IMR-90 (cell line): ENCODE results near the gene HSPA12A.

Source experiments
- CEBPB ChIP-seq: IDR thresholded peaks from 2 replicates; pipeline ENCODE4 v1.6.1; 2012; ENCODE audit warnings: low read depth, low read length, improper control_type of control experiment
- CHD1 ChIP-seq: IDR thresholded peaks from 2 replicates; pipeline ENCODE4 v1.6.1; 2012; ENCODE audit warnings: low read depth, low read length, improper control_type of control experiment
- FOS ChIP-seq: fragments of 150-350 bp; IDR thresholded peaks from 2 replicates; pipeline ENCODE4 v1.6.1; 2016; ENCODE audit warnings: low read depth, low read length
- MAFK ChIP-seq: IDR thresholded peaks from 2 replicates; pipeline ENCODE4 v1.6.1; 2012; ENCODE audit warnings: low read depth, low read length, improper control_type of control experiment
- MAZ ChIP-seq: IDR thresholded peaks from 2 replicates; pipeline ENCODE4 v1.6.1; 2012; ENCODE audit warnings: low read depth, mild to moderate bottlenecking, low read length, improper control_type of control experiment, moderate library complexity, borderline replicate concordance
- POLR2A ChIP-seq: IDR thresholded peaks from 2 replicates; pipeline ENCODE4 v1.6.1; 2012; ENCODE audit warnings: mild to moderate bottlenecking, low read depth, low read length
- RCOR1 ChIP-seq: IDR thresholded peaks from 2 replicates; pipeline ENCODE4 v1.6.1; 2012; ENCODE audit warnings: mild to moderate bottlenecking, low read length, improper control_type of control experiment; ENCODE audit not compliant: insufficient replicate concordance
- RFX5 ChIP-seq: IDR thresholded peaks from 2 replicates; pipeline ENCODE4 v1.8.0; 2012; ENCODE audit warnings: low read depth, mild to moderate bottlenecking, low read length, moderate library complexity
- SMC3 ChIP-seq: fragments of 150-350 bp; IDR thresholded peaks from 2 replicates; pipeline ENCODE4 v1.6.1; 2016; ENCODE audit warnings: low read depth, mild to moderate bottlenecking, antibody characterized with exemption, low read length, moderate library complexity
- TF ChIP-seq, protein P1 (sequence below): conservative IDR thresholded peaks from 2 replicates; pipeline ENCODE4 v1.5.1; 2012; ENCODE audit warnings: mild to moderate bottlenecking, low read depth, low read length, improper control_type of control experiment
- TF ChIP-seq, protein P2 (sequence below): fragments of 150-350 bp; IDR thresholded peaks from 2 replicates; pipeline ENCODE4 v1.6.1; 2017; ENCODE audit warnings: mild to moderate bottlenecking, antibody characterized with exemption, low read length, low read depth
- TF ChIP-seq, protein P3 (sequence below): fragments of 150-350 bp; IDR thresholded peaks from 2 replicates; pipeline ENCODE4 v1.6.1; 2016; ENCODE audit warnings: low read depth, mild to moderate bottlenecking, low read length, moderate library complexity, borderline replicate concordance

DNA sequence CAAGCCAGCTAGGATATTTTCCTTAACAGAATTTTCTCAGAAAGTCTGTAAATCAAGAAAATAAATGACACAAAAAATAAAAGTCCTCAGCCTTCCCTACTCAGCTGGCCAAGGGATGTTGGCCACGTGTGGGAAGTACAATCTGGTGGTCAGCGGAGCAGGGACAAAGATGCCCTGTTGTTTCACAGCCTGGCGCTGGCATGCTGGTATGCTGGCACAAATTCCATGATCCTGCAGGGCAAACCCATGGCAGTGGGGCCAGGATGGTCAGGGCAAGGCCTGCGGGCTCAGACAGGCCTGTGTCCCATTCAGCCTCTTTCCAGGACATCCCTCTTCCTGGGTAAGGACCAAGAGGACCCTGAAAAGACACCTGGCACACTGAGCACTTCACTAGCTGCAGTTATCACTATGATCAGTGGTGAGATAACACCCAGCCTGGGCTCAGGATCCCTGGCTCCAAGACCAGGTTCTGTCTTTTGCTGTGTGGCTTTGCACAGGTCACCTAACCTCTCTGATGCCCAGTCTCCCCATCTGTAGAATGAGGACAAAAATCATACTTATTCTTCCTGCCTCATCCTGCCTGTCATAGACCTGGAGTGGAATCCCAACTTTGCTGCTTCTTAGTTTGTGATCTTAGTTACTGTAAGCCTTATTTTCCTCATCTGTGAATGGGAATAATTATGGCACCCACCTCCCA, 10.8 kb upstream of the HSPA12A start:
- TF ChIP-seq, protein P1, sequence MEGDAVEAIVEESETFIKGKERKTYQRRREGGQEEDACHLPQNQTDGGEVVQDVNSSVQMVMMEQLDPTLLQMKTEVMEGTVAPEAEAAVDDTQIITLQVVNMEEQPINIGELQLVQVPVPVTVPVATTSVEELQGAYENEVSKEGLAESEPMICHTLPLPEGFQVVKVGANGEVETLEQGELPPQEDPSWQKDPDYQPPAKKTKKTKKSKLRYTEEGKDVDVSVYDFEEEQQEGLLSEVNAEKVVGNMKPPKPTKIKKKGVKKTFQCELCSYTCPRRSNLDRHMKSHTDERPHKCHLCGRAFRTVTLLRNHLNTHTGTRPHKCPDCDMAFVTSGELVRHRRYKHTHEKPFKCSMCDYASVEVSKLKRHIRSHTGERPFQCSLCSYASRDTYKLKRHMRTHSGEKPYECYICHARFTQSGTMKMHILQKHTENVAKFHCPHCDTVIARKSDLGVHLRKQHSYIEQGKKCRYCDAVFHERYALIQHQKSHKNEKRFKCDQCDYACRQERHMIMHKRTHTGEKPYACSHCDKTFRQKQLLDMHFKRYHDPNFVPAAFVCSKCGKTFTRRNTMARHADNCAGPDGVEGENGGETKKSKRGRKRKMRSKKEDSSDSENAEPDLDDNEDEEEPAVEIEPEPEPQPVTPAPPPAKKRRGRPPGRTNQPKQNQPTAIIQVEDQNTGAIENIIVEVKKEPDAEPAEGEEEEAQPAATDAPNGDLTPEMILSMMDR, result no peak
- no peak for TF ChIP-seq CEBPB
- no peak for TF ChIP-seq RCOR1
- no peak for TF ChIP-seq POLR2A
- no peak for TF ChIP-seq MAFK
- TF ChIP-seq CHD1, result no peak
- TF ChIP-seq, protein P2, sequence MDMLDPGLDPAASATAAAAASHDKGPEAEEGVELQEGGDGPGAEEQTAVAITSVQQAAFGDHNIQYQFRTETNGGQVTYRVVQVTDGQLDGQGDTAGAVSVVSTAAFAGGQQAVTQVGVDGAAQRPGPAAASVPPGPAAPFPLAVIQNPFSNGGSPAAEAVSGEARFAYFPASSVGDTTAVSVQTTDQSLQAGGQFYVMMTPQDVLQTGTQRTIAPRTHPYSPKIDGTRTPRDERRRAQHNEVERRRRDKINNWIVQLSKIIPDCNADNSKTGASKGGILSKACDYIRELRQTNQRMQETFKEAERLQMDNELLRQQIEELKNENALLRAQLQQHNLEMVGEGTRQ, result no peak
- TF ChIP-seq RFX5, result no peak
- TF ChIP-seq MAZ, result no peak
- no peak for TF ChIP-seq FOS
- TF ChIP-seq, protein P3, sequence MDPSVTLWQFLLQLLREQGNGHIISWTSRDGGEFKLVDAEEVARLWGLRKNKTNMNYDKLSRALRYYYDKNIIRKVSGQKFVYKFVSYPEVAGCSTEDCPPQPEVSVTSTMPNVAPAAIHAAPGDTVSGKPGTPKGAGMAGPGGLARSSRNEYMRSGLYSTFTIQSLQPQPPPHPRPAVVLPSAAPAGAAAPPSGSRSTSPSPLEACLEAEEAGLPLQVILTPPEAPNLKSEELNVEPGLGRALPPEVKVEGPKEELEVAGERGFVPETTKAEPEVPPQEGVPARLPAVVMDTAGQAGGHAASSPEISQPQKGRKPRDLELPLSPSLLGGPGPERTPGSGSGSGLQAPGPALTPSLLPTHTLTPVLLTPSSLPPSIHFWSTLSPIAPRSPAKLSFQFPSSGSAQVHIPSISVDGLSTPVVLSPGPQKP, result no peak
- no peak for TF ChIP-seq SMC3
